D341Med (cell line): ENCODE data around the gene TMEM147.

ENCODE experiments used
- DNase-seq: peaks from one replicate; pipeline ENCODE4 v3.0.0; 2012; ENCODE audit warnings: low spot score

TMEM147 gene

DNA sequence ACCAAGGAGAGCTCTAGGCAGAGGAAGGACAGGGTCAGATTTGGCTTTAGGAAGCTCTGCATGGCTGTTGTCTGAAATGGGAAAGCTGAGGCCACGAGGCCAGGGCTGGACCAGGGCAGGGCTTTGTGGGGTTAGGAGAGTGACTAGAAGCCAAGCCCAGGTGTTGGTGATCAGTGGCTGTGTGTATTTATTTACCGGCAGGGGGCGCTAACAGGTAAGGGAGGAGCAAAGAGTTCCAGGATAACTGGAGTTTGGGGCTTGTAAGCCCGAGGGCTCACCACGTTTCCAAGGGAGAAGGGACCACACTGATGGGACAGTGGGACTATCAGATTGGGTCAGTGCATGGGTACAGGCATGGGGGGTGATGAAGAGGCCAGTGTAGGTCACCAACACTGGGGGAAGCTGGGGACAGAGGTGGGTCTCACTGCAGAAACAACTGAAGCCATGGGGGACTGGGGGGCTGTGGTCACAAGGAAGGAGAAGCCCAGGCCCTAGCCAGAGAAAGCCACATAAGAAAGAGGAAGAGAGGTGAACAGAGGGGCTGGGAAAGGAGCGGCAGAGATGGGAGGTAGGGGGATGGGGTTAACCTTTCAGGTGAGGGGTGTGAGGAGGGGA lies 3.9 kb downstream of the TMEM147 start:
- DNase-seq = peak; percentile 78

DNA sequence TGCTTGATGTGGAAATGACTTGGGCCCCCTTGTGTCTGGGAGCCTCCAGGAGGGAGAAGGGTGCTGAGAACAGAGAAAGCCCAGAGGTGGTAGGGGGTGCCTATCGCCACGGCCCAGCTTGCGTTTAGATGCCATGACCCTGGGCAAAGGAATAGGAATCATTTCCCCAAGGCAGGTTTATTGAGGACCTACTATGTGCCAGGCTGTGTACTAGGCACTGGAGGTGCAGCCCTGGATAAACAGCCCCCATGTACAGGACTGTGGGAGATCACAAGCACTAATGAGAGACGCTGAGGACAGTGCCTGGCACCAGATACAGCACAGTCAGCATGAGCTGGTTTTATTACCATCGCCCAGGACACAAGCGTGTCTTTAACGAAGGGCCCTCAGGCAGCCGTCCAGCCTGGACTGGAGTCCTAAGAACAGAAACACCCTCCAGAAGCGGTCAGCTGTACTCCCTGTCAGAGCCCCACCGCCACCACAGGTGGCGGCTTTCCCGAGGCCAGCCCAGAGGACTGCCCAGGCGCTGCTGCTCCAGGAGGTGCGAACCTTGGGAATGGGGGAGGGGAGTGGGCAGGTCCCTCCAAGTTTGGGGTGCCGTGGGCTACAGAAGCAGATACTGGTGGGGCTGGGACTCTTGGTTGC lies 4.6 kb downstream of the TMEM147 start:
- no peak for DNase-seq

DNA sequence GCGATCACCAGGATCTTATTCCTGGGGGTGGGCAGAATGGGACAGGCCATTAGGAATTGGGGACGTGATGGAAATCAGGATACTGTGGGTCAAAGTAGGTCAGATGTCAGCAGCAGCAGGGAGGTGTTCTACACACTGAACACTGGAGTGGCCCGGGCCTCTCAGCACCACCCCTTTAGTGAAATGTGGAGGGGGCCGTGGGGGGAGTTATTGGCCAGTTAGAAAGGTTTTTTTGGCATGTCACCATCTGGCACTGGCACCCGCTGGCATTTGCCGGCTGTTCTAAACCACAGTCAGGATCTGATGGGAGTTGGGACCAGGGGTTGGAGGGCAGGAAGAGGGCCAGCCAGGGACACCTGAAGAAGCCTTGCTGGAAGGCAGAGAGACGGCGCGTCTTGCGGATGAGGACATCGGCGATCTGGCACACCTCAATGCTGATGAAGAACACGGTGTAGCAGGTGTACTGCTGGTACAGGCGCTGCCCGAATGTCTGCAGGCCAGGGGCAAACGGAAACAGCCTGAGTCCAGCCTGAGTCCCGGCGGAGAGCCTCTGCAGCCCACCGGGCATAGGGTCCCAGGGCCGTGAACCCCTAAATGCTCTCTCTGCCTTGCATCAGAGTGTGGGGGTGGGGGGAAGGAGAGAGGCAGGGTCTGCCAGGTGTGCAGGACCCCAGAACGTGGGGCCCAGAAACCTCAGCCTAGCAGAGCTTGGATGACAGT lies 5.8 kb downstream of the TMEM147 start:
- no peak for DNase-seq

DNA sequence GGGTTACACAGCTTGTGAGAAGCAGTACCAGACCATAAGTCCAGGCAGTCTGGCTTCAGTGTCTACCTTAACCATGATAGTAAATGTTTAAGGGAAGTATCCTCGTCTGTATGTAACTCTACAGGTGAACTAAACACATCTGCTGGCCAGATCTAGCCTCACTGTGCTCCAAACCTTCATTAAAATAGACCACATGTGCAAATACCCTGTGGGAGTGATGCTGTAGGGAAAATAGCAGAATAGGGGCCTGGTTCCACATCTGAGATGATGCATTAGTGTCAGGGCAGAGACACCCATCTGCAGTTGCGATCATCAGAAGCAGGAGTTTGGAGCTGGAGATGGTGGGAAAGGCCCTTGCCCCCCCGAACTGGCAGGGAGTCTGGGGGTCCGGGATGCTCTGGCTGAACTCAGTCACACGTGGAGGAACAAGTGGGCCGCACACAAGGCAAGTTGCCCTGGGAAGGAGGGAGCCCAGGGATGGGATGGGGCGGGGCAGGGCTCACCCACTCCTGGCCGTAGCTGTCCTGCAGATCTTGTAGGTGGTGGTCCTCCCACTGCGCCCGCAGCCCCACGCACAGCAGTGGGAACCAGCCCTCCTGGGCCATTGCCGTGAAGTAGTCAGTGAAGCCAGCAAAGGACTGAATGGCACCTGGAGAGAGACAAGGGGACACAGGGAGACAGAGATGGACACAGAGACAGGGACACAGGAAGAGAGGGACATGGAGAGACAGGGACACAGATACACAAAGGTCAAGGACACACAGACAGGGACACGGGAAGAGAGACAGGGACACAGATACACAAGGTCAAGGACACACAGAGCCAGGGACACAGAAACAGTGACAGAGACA lies 7.3 kb downstream of the TMEM147 start:
- no peak for DNase-seq

DNA sequence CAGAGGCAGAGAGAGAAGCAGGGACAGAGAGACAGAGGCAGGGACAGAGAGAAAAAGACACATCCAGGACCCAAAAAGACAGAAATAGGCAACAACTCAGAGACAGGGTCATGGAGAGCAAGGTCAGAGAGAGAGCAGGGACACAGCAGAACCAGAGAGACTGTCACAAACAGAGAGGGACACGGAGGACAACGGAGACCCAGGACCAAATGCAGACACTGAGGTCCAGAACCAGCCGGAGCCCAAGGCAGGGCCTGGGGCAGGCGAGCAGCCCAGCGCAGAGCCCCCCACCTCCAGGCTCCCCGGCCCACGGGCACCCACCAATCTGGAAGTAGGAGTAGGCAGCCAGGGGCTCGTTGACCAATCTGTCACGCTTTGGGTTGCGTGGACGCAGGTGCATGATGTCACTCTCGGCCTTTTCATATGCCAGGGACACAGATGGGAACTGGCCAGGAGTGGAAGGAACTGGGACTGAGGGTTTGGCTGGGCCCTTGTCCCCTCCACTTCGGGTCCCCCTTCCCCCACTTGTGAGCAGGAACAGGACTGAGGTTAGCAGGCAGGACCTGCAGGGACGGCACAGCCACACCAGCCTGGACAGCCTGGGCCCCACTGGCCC lies 8.1 kb downstream of the TMEM147 start:
- no peak for DNase-seq

DNA sequence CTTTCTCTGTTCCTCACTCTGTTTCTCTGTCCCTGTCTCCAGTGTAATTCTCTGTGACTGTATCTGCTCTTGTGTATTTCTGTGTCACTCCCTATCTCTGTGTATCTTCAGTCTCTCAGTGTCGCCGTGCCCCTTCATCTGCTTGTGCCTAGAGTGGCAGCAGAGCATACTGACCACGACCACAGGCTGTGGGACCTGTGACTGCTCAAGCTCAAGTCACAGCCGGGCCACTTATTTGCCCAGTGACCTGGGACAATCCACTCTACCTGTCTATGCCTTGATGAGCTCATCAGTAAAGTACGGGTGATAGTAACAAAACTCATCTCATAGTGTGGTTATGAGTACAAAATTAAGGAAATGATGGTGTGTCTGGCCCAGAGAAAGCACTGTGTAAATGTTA lies 8.7 kb downstream of the TMEM147 start:
- no peak for DNase-seq

DNA sequence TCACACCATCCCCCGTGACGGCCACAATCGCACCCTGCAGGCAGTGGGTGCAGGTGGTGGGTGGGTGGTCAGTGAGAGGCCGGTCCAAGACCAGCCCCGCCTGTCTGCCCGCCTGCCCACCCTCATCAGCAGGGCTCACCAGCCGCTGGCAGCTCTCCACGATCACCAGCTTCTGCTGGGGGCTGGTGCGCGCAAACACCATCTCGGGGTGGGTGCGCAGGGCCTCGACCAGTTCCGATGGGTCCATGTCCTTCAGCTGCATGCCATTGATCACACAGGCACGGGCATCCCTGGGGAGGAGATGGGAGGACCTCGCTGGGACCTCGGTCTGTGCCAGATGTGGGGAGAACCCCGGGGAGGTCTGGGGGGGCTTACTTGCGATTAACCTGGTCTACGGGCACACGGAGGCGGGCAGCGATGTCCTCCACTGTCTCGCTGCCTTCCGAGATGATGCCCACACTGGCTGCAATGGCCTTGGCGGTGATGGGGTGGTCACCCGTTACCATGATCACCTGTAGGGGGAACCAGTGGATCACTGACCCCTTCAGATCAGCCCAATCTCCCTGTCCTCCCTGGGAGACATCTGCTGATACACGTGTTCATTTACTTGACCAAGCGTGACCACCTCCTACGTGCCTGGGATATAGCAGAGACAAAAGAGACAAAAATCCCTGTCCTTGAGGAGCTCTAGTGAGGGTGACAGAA lies 10.0 kb downstream of the TMEM147 start:
- no peak for DNase-seq

DNA sequence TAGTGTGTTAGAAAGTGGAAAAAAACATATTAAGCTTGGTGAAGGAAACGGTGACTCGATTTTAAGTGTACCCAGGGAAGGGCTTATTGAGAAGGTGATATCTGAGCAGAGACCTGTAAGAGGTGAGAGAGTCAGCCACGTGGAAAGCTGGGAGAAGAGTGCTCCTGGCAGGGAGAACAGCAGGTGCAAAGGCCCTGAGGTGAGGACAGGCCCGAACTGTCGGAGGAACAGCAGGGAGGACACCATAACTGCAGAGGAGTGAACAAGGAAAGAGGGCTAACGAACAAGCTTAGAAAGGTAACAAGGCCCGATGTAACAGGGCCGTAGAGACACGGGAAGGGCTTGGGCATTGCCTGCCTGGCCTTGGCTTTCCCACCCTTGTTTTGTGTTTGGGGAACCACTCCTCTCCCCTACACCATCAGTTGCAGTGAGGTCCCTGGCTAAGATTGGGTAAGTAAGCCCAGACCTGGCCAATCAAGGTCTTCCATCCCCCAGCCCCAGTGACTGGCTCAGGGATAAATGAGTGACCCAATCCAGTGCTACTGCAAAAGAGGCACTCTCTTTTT lies 10.7 kb downstream of the TMEM147 start:
- DNase-seq = no peak

DNA sequence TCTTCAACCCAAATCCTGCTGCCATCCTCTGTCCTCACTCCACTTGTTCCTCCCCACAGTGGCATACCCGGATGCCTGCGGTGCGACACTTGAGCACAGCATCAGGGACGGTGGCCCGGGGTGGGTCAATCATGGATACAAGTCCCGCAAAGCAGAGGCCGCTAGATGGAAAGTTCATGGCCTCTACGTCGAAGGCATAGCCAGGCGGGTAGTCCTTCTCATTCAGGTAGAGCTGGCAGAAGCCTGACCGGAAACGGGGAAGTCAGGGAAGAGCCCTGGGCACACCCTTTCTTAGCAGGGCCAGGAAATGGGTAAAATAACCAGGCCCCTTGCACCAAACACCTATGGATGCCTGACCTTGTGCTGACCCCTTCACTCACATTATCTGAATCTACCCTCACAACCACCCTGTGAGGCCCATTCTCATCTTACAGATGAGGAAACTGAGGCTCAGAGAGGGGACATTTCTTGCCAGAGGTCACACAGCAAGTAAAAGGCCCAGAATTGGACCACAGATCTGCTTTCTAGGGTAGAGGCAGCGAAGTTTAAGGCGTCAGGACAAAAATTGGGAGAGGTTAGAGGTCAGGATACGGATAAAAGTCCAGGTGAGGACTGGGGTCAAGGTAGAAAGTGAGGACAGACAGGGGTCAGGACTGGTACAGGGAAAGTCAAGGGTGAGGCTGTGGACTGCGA lies 11.6 kb downstream of the TMEM147 start:
- no peak for DNase-seq

DNA sequence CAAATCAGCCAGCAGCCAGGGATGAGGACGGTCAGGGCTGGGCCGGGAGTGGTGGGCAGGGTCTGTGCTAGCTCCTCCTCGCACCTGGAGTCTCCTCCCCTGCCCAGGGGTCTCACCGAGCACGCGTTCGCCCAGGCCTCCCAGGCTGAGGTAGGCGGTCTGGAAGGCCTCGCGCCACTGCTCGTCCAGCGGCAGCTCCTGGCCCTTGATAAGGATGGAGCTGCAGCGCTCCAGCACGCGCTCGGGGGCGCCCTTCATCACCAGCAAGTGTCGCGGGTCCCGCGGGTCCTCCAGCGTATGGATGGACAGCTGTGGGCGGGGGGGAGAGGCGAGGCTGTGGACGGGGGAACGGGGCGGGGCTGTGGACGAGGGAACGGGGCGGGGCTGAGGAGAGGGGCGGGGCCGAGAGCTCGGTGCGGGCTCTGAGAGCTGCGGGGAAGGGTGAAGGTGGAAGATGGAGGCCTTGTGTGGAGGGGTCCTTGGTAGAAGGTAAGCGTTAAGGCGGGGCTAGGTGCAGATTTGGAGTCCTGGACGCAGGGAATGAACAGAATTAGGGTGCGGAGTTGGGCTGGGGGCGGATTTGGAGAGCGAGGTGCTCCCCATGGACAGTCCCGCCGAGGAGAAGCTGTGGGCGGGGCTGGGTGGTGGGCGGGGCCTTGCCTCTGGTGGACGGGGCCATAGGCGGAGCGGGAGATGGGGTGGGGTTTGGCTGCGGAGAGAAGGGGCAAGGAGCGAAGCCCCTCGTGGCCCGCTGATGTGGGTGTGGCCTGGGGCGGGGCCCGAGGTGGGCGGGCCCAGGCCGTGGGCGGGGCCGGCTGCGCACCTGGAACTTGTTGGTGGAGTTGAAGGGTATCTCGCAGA lies 12.3 kb downstream of the TMEM147 start:
- DNase-seq = peak; percentile 92

DNA sequence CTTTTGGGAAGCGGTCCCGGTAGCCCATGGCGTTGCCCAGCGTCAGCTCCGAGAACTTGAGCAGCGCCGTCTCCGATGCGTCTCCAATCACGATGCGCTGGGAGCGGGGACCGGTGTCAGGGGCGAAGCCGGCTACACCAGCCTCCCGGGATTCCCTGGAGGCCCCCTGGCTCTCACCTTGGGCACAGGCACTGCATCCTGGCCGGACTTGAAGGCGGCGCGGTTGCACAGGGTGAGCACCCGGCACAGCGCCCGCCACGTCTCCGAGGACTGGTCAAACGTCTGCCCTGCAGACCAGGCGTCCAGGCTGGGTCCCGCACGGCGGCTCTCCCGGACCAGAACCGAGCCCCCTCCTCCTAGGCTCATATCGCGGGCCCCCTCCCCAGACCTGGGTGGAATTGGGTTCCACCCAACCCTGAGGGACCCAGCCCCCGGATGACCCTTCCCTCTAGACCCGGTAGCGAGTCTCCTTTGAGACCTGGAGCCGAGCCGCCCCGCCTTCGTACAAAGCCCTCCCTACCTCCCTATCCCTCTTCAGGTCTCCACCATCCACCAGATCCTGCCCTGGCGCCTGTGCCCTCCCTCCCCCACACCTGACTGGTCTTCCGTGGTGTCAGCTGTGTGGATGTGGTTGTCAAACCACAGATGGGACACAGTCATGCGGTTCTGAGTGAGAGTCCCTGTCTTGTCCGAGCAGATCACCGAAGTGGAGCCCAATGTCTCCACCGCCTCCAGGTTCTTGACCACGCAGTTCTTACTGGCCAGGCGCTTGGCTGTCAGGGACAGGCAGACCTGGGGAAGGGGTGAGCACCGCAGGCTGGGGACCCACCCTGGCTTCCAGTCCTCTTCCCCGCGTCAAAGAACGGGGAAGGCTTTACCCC lies 13.2 kb downstream of the TMEM147 start:
- DNase-seq = no peak

DNA sequence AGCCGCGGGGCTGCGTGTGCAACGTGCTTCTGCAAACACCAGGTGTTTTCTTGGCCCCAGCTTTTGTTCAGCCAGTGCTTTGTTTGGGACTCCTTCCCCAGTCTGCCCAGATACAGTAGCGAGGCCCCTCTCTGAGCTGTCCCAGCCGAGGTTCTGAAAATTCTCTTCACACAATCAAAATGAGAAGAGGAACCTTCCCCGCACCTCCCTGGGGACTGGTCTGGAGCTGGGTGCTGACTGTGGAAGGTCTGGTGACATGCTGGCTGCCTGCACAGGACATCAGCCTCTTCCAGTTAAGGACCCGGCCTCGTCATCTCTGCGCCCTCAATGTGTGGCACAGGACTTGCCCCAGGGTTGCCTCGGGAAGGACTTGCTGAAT lies 13.8 kb downstream of the TMEM147 start:
- no peak for DNase-seq

DNA sequence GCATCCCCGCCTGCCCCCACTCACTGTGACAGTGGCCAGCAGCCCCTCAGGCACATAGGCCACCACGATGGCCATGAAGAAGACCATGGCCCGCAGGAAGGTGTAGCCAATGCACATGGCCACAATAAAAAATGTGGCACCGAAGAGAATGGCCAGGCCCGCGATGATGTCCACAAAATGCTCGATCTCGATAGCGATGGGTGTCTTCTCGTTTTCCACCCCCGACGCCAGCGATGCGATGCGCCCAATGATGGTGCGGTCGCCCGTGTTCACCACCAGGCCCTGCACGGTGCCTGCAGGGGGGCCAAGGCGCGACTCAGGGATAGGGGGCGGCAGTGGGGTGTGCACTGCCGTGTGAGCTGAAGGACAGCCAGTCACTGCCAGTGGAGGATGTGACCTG lies 14.4 kb downstream of the TMEM147 start:
- no peak for DNase-seq

DNA sequence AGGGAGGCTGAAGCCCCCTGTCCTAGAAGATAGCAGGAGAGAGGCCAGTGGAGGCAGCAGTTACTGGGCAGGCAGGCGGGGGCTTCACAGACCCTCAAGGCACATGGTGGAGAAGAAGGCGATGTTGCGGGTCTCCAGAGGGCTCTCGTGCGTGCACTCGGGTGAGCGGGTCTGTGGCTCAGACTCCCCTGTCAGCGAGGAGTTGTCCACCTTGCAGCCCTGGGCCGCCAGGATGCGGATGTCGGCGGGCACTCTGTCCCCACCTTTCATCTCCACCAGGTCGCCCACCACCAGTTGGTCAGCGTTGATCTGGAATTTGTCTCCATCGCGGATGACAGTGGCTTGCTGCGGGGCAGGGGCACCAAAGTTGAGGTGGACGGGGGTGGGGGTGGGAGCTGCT lies 14.8 kb downstream of the TMEM147 start:
- no peak for DNase-seq

DNA sequence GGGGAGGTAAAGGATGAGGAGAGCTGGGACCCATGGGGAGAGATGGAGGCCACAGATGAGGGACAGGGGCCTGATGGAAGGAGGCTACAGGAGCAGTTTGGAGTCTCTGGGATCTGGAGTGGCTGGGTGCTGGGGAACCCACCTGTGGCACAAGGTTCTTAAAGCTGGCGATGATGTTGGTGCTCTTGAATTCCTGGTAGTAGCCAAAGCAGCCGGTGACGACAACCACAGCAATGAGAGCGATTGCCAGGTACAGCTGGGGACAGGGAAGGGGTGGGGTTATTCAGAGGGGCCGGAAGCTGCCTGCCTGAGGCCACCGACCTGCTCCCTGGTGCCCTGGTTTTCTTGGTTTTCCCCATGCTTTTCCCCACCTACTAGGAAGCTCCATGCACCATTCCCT lies 15.3 kb downstream of the TMEM147 start:
- no peak for DNase-seq

DNA sequence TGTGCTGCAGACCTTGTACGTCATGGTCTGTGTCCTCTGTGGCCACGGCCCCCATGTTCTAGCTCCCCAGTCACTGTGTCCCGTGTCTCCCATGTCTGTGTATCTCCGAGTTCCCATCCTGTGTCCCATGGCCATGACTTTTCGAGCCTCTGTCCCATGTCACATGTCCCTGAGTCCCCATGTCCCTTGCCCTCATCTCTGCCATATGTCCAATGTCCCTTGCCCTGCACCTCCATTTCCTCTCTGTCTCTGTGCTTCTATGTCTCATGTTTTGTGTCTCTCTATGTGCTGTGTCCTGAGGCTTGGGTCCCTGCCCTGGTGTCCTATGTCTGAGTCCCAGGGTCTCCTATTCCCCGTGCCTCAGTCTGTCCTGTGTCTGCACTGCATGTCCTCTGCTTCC lies 16.0 kb downstream of the TMEM147 start:
- DNase-seq = no peak

DNA sequence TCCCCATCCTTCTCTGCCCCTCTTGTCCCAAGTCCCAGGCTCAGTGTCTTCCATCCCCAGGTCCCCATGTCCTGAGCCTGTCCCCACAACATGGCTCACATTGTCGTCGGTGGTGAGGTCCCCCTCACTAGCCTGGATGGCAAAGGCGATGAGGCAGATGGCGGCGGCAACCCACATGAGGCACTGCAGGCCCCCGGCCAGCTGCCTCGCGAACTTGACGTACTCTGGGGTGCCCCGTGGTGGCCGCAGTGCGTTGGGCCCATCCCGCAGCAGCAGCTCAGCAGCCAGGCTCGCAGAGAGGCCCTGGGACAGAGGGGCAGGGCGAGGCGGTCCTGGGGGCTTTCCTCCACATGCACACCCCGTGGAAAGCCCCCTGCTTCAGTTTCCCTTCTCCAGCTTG lies 16.9 kb downstream of the TMEM147 start:
- DNase-seq = no peak

DNA sequence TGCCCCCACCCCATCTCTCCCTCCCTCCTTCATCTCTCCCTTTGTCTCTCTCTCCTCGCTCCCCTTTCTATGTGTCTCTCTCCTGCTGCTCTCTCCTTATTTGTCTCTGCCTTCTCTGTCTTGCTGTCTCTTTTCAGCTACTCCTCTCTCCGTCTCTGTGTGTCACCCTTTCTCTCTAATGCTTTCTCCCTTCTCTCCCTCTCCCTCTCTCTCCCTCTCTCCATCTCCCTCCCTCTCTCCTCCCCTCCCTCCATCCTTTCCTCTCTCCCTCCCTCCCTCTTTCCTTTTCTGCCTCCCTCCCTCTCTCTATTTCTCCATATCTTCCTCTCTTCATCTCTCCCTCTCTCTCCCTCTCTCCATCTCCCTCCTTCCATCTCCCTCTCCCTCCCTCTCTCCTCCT lies 17.4 kb downstream of the TMEM147 start:
- DNase-seq = no peak
